SK-N-MC (cell line): Measurements from ENCODE around the gene ATP6V0A1.
A peak's percentile ranks its signal among the peaks of the same experiment; 100 is the strongest.
"Not testable (repeated sequence)": the region's sequence is repeated elsewhere in the genome, so short reads cannot be mapped to it uniquely, and the experiment has no call there.

ENCODE experiments used
- DNase-seq: peaks from one replicate; pipeline ENCODE4 v3.0.0-alpha.2; 2011; ENCODE audit warnings: low read depth, low spot score
- H3K27ac ChIP-seq: fragments of 200-600 bp; sonication (generic); 2 replicates; pipeline ENCODE4 v1.5.1; 2016; ENCODE audit warnings: mixed run types
- H3K36me3 ChIP-seq: fragments of 200-600 bp; sonication (generic); 2 replicates; pipeline ENCODE4 v1.6.1; 2017; ENCODE audit warnings: antibody characterized with exemption, low read length, mixed read lengths; ENCODE audit not compliant: insufficient read depth
- H3K4me3 ChIP-seq: fragments of 200-600 bp; sonication (generic); 2 replicates; pipeline ENCODE4 v1.5.1; 2016
- H3K9ac ChIP-seq: fragments of 200-600 bp; sonication (generic); 2 replicates; pipeline ENCODE4 v1.8.0; 2017; ENCODE audit warnings: mixed run types, mixed read lengths; ENCODE audit not compliant: insufficient read length
- H3K9me3 ChIP-seq: fragments of 200-600 bp; sonication (generic); 2 replicates; pipeline ENCODE4 v1.6.1; 2017; ENCODE audit warnings: low read depth, mild to moderate bottlenecking, antibody characterized with exemption, low read length, moderate library complexity, mixed read lengths
- EZH2 ChIP-seq: fragments of 200-600 bp; sonication (generic); IDR thresholded peaks from one replicate; pipeline ENCODE4 v1.6.1; 2017; ENCODE audit warnings: antibody characterized with exemption
- FOXP2 ChIP-seq: optimal IDR thresholded peaks from 2 replicates; pipeline ENCODE3; 2011; ENCODE audit warnings: mild to moderate bottlenecking, moderate library complexity; ENCODE audit not compliant: insufficient read depth; ENCODE audit errors: extremely low read length, control extremely low read depth
- POLR2AphosphoS5 ChIP-seq: IDR thresholded peaks from 2 replicates; pipeline ENCODE4 v1.6.1; 2012; ENCODE audit warnings: mild to moderate bottlenecking, low read depth, low read length, borderline replicate concordance

ATP6V0A1 gene

GRCh38 chr17:42547001-42547461, 88.4 kb downstream of the ATP6V0A1 start:
- TF ChIP-seq EZH2 = no peak
- TF ChIP-seq FOXP2 = no peak
- no peak for TF ChIP-seq POLR2AphosphoS5
- Histone ChIP-seq H3K36me3 (no peaks in the 10 kb centered on the region), H3K27ac (no peak overlapping the region)

GRCh38 chr17:42547698-42548069, 89.0 kb downstream of the ATP6V0A1 start:
- Histone ChIP-seq H3K36me3 (no peaks in the 10 kb centered on the region), H3K4me3 (peak overlapping the region; percentile 80), H3K9ac (no peak overlapping the region), H3K9me3 (no peaks in the 10 kb centered on the region), H3K27ac (no peak overlapping the region)
- no peak for DNase-seq
- TF ChIP-seq FOXP2 = no peak
- no peak for TF ChIP-seq EZH2
- TF ChIP-seq POLR2AphosphoS5 = no peak

More at GRCh38 chr17:42547001-42547461, 88.4 kb downstream of the ATP6V0A1 start:
- Histone ChIP-seq H3K9ac (no peak overlapping the region), H3K9me3 (no peaks in the 10 kb centered on the region), H3K4me3 (no peak overlapping the region)
- no peak for DNase-seq

- no peak for TF ChIP-seq FOXP2
- TF ChIP-seq POLR2AphosphoS5 = peak; percentile 30; the same call in 1 of the 2 replicates
- Histone ChIP-seq H3K36me3 (no peaks in the 10 kb centered on the region), H3K9me3 (no peaks in the 10 kb centered on the region), H3K9ac (peak overlapping the region; percentile 63), H3K4me3 (peak overlapping the region; percentile 80), H3K27ac (no peak overlapping the region)
- DNase-seq = no peak
Observed at GRCh38 chr17:42548070-42548837, 89.6 kb downstream of the ATP6V0A1 start.

DNA sequence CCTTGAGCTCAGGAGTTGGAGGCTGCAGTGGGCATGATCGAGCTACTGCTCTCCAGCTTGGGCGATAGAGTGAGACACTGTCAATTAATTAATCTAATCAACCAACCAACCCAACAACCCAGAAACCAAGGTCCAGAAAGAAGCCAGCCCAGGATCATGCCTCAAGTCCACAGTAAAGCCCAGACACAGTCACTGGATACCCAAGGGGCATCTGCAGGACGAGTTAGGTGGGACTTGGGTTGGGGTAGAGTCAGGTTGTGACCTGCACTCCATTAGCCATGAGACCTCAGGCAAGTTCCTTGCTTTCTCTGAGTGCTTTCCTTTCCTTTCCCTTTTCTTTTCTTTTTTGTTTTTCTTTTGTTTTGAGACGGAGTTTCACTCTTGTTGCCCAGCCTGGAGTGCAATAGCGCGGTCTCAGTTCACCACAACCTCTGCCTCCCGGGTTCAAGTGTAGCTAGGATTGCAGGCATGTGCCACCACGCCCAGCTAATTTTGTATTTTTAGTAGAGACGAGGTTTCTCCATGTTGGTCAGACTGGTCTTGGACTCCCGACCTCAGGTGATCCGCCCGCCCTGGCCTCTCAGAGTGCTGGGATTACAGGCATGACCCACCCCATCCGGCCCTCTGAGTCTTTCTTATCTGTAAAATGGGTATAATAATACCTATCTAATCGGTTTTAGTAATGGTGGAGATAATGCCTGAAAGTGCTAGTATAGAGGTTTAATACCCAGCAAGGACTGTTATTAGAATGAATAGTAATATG, 90.5 kb downstream of the ATP6V0A1 start:
- Histone ChIP-seq H3K9me3 (no peaks in the 10 kb centered on the region), H3K4me3 (peak overlapping the region; percentile 80), H3K36me3 (no peaks in the 10 kb centered on the region), H3K9ac (no peak overlapping the region), H3K27ac (no peak overlapping the region)
- no peak for TF ChIP-seq FOXP2
- no peak for TF ChIP-seq POLR2AphosphoS5
- no peak for TF ChIP-seq EZH2
- no peak for DNase-seq

DNA sequence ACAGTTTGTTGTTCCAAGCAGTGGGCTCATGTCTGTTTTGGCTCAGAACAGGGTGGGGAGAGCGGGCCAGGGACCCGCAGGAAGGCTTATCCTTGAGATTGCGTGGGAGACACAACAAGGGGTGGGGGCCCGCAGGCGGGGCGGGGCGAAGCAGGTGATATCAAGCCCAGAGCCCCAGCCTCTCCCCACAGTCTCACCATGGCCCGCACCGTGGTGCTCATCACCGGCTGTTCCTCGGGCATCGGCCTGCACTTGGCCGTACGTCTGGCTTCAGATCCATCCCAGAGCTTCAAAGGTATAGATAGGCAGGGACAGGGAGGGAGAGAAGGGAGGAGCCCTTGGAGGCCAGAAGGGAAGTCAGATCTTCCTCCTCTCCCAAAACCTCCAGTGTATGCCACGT, 94.1 kb downstream of the ATP6V0A1 start, which contains the start of gene HSD17B1:
Gene HSD17B1, plus strand, starts transcription at position 188 of the 400 bp plus-strand sequence. Its CDS starts 11 bp downstream, at position 199.
- not testable (repeated sequence) for H3K9me3 ChIP-seq, DNase-seq, H3K4me3 ChIP-seq, H3K9ac ChIP-seq, H3K27ac ChIP-seq, H3K36me3 ChIP-seq

DNA sequence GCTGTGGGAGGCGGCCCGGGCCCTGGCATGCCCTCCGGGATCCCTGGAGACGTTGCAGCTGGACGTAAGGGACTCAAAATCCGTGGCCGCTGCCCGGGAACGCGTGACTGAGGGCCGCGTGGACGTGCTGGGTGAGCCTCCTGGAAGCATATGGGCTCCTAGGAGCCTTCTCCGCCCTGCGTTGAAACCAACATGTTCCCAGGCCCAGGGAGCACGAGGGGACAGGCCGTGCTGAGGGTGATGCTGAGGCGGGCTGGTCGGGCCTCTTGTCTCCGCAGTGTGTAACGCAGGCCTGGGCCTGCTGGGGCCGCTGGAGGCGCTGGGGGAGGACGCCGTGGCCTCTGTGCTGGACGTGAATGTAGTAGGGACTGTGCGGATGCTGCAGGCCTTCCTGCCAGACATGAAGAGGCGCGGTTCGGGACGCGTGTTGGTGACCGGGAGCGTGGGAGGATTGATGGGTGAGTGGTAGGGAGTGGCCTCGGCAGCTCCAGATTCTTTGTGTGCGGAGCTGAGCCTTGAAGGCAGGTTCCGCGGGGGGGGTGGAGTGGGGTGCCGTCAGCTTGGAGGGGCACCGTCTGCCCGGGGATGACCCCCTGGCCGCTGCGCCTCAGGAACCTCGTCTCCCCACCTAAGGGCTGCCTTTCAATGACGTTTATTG, 94.6 kb downstream of the ATP6V0A1 start:
- no peak overlapping the region for H3K9ac ChIP-seq
- no peak overlapping the region for H3K4me3 ChIP-seq
- H3K27ac ChIP-seq = no peak overlapping the region
- DNase-seq = no peak
- no peak for TF ChIP-seq FOXP2
- no peak for TF ChIP-seq POLR2AphosphoS5
- TF ChIP-seq EZH2 = no peak
- no peaks in the 10 kb centered on the region for H3K9me3 ChIP-seq
- H3K36me3 ChIP-seq = no peaks in the 10 kb centered on the region

DNA sequence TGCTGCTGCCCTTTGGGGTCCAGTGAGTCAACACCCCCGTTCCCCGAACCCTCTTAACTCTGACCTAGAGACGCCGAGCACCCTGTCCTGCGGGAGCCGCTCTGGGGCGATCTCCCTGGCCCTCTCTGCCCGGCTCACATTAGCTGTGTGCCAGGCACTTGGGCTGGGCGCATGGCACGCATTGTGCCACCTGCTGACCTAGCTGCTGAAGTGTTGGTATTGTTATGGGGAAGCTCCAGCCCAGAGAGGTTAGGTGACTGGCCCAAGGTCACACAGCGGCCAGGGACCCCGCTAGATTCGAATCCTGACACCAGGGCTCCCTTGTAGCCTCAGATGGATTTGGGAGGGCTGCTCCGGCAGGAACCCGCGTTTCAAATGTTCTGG, 95.2 kb downstream of the ATP6V0A1 start:
- no peak overlapping the region for H3K9ac ChIP-seq
- no peaks in the 10 kb centered on the region for H3K36me3 ChIP-seq
- H3K9me3 ChIP-seq = no peaks in the 10 kb centered on the region
- TF ChIP-seq EZH2 (no peak), FOXP2 (no peak)
- DNase-seq = no peak
- H3K4me3 ChIP-seq = no peak overlapping the region; the same call in 1 of the 2 replicates
- no peak overlapping the region for H3K27ac ChIP-seq
